COR-L47 (cell line): ENCODE results near the gene IL27RA.
"Not testable (repeated sequence)": the region's sequence is repeated elsewhere in the genome, so short reads cannot be mapped to it uniquely, and the experiment has no call there.

Experiments
- DNase-seq: peaks from one replicate; lab custom pipeline; 2025; lab: John Stamatoyannopoulos, UW

The IL27RA gene

GRCh38 chr19:14030997-14031718, 404 bp upstream of the IL27RA start:
- DNase-seq = no peak

DNA sequence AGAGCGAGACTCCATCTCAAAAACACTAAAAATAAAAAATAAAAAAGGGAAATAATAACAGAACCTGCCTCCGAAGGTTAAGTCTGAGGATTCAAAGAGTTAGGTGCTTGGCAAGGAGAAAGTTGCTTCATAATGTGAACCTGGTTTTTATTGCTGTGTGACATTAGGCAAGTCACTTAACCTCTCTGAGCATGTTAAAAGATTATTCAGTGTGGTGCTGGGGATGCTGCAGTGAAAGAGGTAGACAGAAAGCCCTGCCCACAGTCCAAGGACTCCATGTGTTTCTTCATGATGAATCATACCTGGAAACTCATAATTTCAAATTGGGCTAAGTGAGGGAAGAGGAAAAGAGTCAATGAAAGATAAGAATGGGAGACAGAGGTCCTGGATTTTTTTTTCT, 2.4 kb downstream of the IL27RA start:
- no peak for DNase-seq

GRCh38 chr19:14035159-14035558, 3.6 kb downstream of the IL27RA start:
- DNase-seq = not testable (repeated sequence)

GRCh38 chr19:14035706-14036105, 4.1 kb downstream of the IL27RA start:
- DNase-seq = no peak

DNA sequence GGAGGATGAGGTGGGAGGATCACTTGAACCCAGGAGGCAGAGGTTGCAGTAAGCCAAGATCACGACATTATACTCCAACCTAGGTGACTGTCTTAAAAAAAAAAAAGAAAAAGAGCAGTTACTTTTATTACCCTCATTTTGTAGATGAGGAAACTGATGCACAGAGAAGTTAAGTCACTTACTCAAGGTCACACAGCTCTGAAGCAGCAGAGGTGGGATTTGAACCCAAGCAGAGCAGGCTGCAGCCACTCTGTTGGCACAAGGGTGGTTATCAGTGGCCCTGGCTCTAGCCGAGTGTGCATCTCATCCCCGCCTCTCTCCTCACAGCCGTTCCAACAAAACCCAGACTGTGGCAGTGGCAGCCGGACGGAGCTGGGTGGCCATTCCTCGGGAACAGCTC, 7.6 kb downstream of the IL27RA start:
- no peak for DNase-seq

DNA sequence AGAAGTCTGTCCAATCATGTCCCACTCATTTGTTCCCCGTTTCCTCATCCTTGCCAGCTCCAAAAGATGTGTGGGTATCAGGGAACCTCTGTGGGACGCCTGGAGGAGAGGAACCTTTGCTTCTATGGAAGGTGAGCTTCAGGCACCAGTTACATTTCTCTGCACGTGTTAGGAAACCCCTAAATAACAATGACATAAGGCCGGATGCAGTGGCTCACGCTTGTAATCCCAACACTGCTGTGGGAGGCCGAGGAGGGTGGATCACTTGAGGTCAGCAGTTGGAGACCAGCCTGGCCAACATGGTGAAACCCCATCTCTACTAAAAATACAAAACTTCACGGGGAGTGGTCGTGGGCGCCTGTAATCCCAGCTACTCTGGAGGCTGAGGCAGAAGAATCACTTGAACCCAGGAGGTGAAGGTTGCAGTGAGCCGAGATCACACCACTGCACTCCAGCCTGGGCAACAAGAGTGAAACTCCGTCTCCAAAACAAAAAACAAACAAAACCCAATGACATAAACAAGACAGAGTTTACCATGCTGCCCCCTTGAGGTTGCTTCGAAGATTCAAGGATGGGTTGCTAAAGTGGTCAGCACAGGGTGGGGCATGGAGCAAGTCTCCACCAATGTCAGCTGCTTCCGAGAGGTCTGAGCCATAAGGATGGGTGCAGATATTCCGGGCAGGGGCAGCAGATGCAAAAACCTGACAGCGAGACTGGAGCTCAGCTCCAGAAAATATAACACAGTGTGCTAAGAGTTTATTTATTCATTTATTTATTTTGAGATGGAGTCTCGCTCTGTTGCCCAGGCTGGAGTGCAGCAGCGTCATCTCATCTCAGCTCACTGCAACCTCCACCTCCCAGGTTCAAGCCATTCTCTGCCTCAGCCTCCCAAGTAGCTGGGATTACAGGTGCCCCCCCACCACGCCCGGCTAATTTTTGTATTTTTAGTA, 11.4 kb downstream of the IL27RA start:
- peak; percentile 39 for DNase-seq

GRCh38 chr19:14047866-14048265, 16.3 kb downstream of the IL27RA start:
- DNase-seq = not testable (repeated sequence)

GRCh38 chr19:14048443-14049153, 17.0 kb downstream of the IL27RA start:
- peak; percentile 17 for DNase-seq

DNA sequence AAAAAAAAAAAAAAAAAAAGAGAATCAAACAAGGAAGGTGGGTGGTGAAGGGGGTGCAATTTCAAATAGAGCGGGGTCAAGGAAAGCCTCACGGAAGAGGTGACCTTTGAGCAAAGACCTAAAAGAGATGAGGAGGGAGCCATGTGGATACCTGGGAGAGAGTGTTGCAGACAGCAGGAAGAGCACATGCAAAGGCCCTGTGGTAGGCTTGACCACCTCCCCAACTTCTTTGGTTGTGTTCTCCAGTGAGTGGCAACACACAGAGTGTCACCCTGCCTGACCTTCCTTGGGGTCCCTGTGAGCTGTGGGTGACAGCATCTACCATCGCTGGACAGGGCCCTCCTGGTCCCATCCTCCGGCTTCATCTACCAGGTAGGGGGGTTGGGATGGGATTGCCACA, 18.9 kb downstream of the IL27RA start:
- DNase-seq = no peak

- not testable (repeated sequence) for DNase-seq
Observed at GRCh38 chr19:14050961-14051360, 19.4 kb downstream of the IL27RA start.

GRCh38 chr19:14051980-14052379, 20.4 kb downstream of the IL27RA start:
- DNase-seq = no peak

DNA sequence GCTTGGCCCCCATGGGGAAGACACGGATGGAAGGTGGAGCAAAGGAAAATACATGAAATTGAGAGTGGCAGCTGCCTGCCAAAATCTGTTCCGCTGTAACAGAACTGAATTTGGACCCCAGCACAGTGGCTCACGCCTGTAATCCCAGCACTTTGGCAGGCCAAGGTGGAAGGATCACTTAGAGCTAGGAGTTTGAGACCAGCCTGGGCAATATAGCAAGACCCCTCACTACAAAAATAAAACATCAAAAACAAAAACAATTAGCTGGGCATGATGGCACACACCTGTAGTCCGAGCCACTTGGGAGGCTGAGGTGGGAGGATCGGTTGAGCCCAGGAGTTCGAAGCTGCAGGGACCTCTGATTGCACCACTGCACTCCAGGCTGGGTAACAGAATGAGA, 20.9 kb downstream of the IL27RA start:
- DNase-seq = no peak

DNA sequence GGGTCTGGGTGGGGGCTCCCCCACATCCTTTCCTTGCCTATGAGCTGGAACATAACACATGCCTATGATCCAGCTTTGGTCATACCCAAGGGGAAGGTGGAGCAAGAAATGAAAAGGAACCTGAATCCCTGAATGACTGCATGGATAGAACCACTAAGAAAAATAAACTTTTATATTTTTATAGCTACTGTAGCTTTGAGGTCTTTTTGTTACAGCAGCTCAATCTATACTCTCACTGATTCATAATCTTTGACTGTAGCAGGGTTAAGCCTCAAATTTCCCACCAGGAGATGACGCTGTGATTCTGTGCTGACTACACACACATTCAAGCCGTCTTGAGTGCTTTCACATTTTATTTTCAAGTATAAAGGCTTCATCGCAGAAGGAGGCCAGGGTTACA, 21.5 kb downstream of the IL27RA start:
- DNase-seq = no peak

- no peak for DNase-seq
Observed at GRCh38 chr19:14053500-14053899, 21.9 kb downstream of the IL27RA start.

DNA sequence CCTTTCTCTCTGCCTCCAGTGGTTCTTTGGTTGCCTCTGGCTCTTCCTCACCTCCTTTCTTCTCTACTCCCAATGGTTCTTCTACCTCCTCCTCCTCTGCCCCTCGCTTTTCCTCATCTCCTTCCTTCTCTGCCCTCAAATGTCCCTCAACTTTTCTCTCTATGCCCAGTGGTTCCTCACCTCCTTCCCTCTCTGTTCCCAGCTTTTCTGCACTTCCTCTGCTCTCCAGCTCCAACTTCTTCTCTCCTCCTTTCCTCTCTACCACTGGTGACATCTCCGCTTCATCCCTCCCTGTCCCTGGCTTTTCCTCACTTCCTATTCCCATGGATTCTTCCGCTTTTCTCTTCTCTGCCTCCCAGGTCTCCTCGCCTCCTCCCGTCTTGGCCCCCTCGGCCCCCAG, 22.5 kb downstream of the IL27RA start:
- no peak for DNase-seq

DNA sequence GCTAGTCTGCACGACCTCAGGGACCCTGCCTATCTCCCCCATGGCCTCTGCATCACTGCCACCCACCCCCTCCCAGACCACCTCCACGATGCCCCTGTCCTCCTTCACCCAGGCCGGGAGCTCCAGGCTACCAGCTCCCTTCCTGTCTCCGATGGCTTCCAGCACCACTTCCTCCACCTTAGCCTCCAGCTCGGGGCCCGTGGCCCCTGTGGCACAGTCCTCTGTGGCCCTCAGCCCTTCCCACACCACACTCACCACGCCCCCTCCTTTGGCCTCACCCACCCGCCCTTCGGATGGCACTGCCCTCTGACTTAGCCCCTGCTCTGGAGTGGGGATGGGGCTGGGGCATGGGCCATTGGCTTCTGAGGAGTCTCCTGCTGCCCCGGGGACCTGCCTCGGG, 23.2 kb downstream of the IL27RA start:
- DNase-seq = no peak

DNA sequence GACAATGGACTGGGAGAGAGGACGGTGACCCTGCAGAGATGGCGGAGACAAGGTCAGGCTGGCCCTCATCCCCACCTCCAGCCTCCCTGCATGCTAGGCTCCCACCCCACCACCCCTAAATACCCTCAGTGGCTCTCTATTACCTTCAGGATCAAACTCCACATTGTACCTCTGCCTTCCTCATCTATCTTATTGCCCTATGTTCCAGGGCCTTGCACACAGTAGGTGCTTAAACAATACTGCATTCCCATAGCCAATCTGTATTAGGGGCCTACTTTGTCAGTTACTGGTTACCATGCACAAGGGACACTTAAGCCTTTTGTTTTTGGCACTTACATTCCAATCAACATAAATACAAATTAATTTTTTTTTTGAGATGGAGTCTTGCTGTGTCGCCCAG, 23.8 kb downstream of the IL27RA start:
- DNase-seq = no peak

DNA sequence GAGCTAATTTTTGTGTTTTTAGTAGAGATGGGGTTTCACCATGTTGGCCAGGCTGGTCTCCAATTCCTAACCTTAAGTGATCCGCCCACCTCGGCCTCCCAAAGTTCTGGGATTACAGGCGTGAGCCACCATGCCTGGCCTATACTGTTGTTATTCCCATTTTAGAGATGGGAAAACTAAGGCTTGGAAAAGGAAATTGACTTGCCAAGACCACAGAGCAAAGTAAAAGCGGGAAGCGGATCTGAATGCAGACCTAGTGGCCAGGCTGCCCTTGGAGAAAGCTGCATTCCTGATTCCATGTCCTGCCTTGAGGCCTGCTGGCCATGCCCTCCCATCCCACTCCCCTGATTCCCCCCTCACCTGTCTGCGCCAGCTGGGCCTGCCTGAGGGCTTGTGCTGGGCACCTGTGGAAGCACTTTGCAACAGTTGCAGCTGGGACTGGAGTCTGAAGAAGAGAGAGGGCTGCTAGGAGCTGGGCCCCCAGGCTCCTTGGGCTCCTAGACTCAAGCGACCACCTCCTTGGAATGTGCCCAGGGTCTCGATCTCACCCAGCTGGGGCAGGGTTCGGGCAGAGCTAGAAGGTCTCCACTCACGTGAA, 24.6 kb downstream of the IL27RA start:
- DNase-seq = no peak

DNA sequence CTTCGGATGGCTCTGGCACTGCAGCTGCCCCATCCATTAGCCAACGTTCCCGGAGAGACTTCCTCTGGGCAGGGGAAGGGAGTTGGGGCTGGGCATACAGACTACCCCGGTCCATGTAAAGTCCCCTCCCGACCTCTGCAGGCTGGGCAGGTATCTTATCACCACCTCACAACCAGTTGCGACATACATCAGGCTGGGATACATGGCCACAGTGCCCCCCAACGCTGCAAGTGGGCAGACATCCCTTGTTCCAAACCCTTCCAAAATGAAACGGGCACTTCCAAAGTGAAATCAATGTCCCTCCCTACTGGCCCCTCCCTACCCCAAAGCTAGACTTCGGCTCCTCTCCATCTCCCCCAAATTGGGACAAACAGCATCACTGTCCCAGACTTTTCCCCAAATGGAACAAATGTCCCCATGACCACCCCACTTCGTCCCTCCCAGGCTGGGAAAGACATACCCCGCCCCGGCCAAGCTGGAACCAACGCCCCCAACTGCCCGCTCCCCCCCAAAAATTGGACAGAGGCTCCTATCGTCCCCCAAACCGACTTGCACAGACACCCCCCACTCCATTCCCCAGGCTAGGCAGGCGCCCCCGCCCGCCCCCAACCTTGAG, 25.3 kb downstream of the IL27RA start:
- DNase-seq = no peak

DNA sequence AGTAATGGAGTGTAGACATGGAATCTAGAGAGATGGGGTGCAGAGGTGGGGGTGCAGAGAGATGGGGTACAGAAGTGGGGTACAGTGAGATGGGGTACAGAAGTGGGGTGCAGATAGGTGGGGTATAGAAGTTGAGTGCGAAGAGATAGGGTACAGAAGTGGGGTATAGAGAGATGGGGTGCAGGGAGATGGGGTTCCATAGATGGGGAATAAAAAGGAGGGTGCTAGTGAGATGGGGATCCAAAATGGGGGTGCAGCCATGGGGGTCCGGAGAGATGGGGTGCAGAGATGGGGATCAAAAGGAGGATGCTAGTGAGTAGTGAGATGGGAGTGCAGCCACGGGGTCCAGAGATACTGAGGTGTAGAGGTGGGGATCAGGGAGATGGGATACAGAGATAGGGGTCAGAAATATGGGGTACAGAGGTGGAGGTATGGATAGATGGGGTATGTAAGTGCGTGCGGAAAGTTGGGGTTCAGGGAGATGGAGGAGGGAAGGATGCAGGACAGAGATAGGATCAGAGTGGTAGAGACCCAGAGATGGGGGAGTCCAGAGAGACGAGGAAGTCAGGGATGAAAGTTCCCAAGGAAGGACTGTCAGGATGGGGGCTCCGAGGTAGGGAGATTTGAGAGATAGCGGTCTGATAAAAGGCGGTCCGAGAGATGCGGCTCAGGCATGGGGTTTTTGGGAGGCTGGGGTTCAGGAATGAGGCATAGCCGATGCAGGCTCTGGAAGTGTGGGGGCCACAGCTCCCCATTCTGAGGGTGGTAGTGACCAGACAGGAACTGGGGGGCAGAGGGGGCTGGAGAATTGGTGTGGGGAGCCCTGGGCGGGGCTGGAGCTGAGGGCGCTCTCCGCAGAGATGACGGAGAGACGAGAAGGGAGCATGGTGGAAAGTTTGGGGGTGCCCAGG, 26.9 kb downstream of the IL27RA start:
- DNase-seq = no peak

GRCh38 chr19:14059093-14059480, 27.5 kb downstream of the IL27RA start:
- DNase-seq = no peak
